CD14-positive monocyte (primary cell): Measurements from ENCODE around the gene MCF2L. TPM values are rescaled to one million over a fixed set of nuclear protein-coding genes. Genes with fewer than 3 reads are reported as not detected.

Source experiments
- DNase-seq, 3 donors: peaks; one replicate each; pipeline ENCODE4 v3.0.0-alpha.2; 2011 to 2022
- H2AFZ ChIP-seq: 2 replicates; pipeline ENCODE4 v1.6.0; 2012; ENCODE audit warnings: mild to moderate bottlenecking, low read depth, low read length, inconsistent platforms; ENCODE audit not compliant: insufficient read depth, poor library complexity, severe bottlenecking
- H3K27ac ChIP-seq, 2 donors: 1 replicate in 1 of 2; 2 replicates in 1 of 2; pipeline ENCODE4 v1.5.1; 2012 to 2013; ENCODE audit warnings: low read length in 2 of 2, control low read depth in 1 of 2, inconsistent platforms in 1 of 2, low read depth in 1 of 2, mild to moderate bottlenecking in 1 of 2
- H3K27me3 ChIP-seq, 2 donors: one replicate each; pipeline versions ENCODE4 v1.6.0 to v1.6.1; 2011 to 2013; ENCODE audit warnings: low read length in 2 of 2; ENCODE audit not compliant: control insufficient read depth in 2 of 2, insufficient read depth in 2 of 2
- H3K36me3 ChIP-seq, 2 donors: replicated peaks in 1 of 2; 1 replicate in 1 of 2; 2 replicates in 1 of 2; pipeline versions ENCODE4 v1.5.1 to v1.6.1; 2012 to 2013; ENCODE audit warnings: low read length in 2 of 2, control low read depth in 1 of 2, inconsistent platforms in 1 of 2, mild to moderate bottlenecking in 1 of 2; ENCODE audit not compliant: insufficient read depth in 2 of 2, control insufficient read depth in 1 of 2
- H3K4me1 ChIP-seq, 2 donors: 1 replicate in 1 of 2; 2 replicates in 1 of 2; pipeline versions ENCODE4 v1.5.1 to v1.6.1; 2012 to 2013; ENCODE audit warnings: low read length in 2 of 2, control low read depth in 1 of 2, inconsistent platforms in 1 of 2, mild to moderate bottlenecking in 1 of 2, moderate library complexity in 1 of 2; ENCODE audit not compliant: insufficient read depth in 2 of 2, control insufficient read depth in 1 of 2
- H3K4me2 ChIP-seq: replicated peaks from 2 replicates; pipeline ENCODE3; 2012; ENCODE audit warnings: low read length, moderate library complexity, mild to moderate bottlenecking; ENCODE audit not compliant: poor library complexity, severe bottlenecking; ENCODE audit errors: extremely low read depth
- H3K4me3 ChIP-seq, 3 experiments: fragments of 200-600 bp in 1 of 3; sonication (generic) in 1 of 3; replicated peaks in 1 of 3; 1 replicate in 2 of 3; 2 replicates in 1 of 3; pipeline ENCODE4 v1.5.1; 2011 to 2013; ENCODE audit warnings: low read length in 3 of 3, mild to moderate bottlenecking in 3 of 3, control low read depth in 2 of 3, low read depth in 2 of 3, inconsistent platforms in 1 of 3, moderate library complexity in 1 of 3
- H3K79me2 ChIP-seq: 2 replicates; pipeline ENCODE4 v1.6.0; 2012; ENCODE audit warnings: mild to moderate bottlenecking, control low read depth, inconsistent platforms, low read length, moderate library complexity; ENCODE audit not compliant: insufficient read depth
- H3K9ac ChIP-seq: 2 replicates; pipeline ENCODE4 v1.6.0; 2017; ENCODE audit warnings: low read length, mild to moderate bottlenecking; ENCODE audit not compliant: insufficient read depth, poor library complexity, severe bottlenecking
- H3K9me3 ChIP-seq, 2 donors: replicated peaks in 1 of 2; 1 replicate in 1 of 2; 2 replicates in 1 of 2; pipeline versions ENCODE4 v1.5.1 to v1.6.1; 2012 to 2013; ENCODE audit warnings: low read length in 2 of 2, control low read depth in 1 of 2; ENCODE audit not compliant: control insufficient read depth in 1 of 2, insufficient read depth in 1 of 2
- H4K20me1 ChIP-seq: 2 replicates; pipeline ENCODE4 v1.6.0; 2012; ENCODE audit warnings: mild to moderate bottlenecking, low read length, control low read depth, moderate library complexity; ENCODE audit not compliant: insufficient read depth
- H3K27ac Mint-ChIP-seq, 7 donors: one replicate each; pipeline ENCODE4 v1.8.0; 2020; ENCODE audit warnings: mild to moderate bottlenecking in 7 of 7, mixed read lengths in 7 of 7, moderate library complexity in 6 of 7, inconsistent platforms in 2 of 7
- H3K27me3 Mint-ChIP-seq, 3 donors: one replicate each; pipeline ENCODE4 v1.8.0; 2021 to 2022; ENCODE audit warnings: low read depth in 3 of 3, mild to moderate bottlenecking in 3 of 3, mixed read lengths in 3 of 3, moderate library complexity in 3 of 3, inconsistent platforms in 1 of 3
- H3K36me3 Mint-ChIP-seq, 2 donors: one replicate each; pipeline ENCODE4 v1.8.0; 2020; ENCODE audit warnings: mixed read lengths in 2 of 2, inconsistent platforms in 1 of 2, mild to moderate bottlenecking in 1 of 2
- H3K4me1 Mint-ChIP-seq: one replicate; pipeline ENCODE4 v1.8.0; 2020; ENCODE audit warnings: mild to moderate bottlenecking, mixed read lengths
- H3K4me3 Mint-ChIP-seq, 2 donors: one replicate each; pipeline ENCODE4 v1.8.0; 2020; ENCODE audit warnings: mild to moderate bottlenecking in 2 of 2, mixed read lengths in 2 of 2, moderate library complexity in 1 of 2
- H3K9me3 Mint-ChIP-seq, 7 donors: one replicate each; pipeline ENCODE4 v1.8.0; 2020 to 2022; ENCODE audit warnings: mixed read lengths in 7 of 7, mild to moderate bottlenecking in 6 of 7, moderate library complexity in 6 of 7, inconsistent platforms in 2 of 7
- CTCF ChIP-seq: fragments of 200-600 bp; IDR thresholded peaks from one replicate; pipeline ENCODE4 v1.8.0; 2022; ENCODE audit warnings: antibody characterized with exemption, mild to moderate bottlenecking
- WGBS: methylation state at CpG from one replicate; pipeline ENCODE4 v1.1.5; 2013; ENCODE audit warnings: missing lambda C conversion rate; ENCODE audit not compliant: insufficient coverage; 5-methylcytosine and 5-hydroxymethylcytosine counted together
- intact Hi-C, 2 donors: fragments of 100-400 bp; cut with micrococcal nuclease; formaldehyde crosslinking; loops; one replicate each; pipeline versions ENCODE4 v1.15.0 to v1.15.1; 2023
- polyA plus RNA-seq, 3 donors: library from polyadenylated mRNA; depleted of rRNA in 1 of 3; unstranded in 2 of 3; stranded (reverse) in 1 of 3; fragments of 300-500 nt in 2 of 3; fragments of >200 nt in 1 of 3; fragmentation: Illumina TruSeq in 2 of 3; gene quantifications; 1 replicate in 2 of 3; 2 replicates in 1 of 3; pipeline ENCODE4 v1.2.3, GENCODE V29; 2012 to 2021

MCF2L gene
- polyA plus RNA-seq, 3 donors = not detected

- Mint-ChIP-seq H3K9me3 (no peaks in the 10 kb centered on the region), H3K27me3 (peaks cover 4 to 12% (median 12%) of the 10 kb centered on the region in 3 donors), H3K27ac (no peak overlapping the region), H3K4me3 (no peak overlapping the region), H3K36me3 (no peaks in the 10 kb centered on the region), H3K4me1 (no peaks in the 10 kb centered on the region)
- Histone ChIP-seq H3K79me2 (no peaks in the 10 kb centered on the region), H3K27me3 (no peaks in the 10 kb centered on the region), H3K4me1 (no peaks in the 10 kb centered on the region), H3K36me3 (no peaks in the 10 kb centered on the region), H3K27ac (no peak overlapping the region), H3K4me3 (no peak overlapping the region), H3K9ac (no peak overlapping the region), H3K4me2 (no peak overlapping the region), H3K9me3 (no peaks in the 10 kb centered on the region), H4K20me1 (no peaks in the 10 kb centered on the region), H2AFZ (no peak overlapping the region)
- 90% methylated on average over 5 of the region's 15 CpGs for WGBS
- TF ChIP-seq CTCF = no peak
- intact Hi-C loops = no loop called here
- DNase-seq = no peak
These were observed 13.6 kb upstream of the MCF2L start for GRCh38 chr13:112955271-112955937.

GRCh38 chr13:112955956-112956355 lies 13.1 kb upstream of the MCF2L start:
- Histone ChIP-seq H3K79me2 (no peaks in the 10 kb centered on the region), H3K27me3 (no peaks in the 10 kb centered on the region), H3K9me3 (no peaks in the 10 kb centered on the region), H3K9ac (no peak overlapping the region), H3K27ac (no peak overlapping the region), H3K4me2 (no peak overlapping the region), H2AFZ (no peak overlapping the region), H3K4me3 (no peak overlapping the region), H3K36me3 (no peaks in the 10 kb centered on the region), H4K20me1 (no peaks in the 10 kb centered on the region), H3K4me1 (no peaks in the 10 kb centered on the region)
- H3K4me1 Mint-ChIP-seq = no peaks in the 10 kb centered on the region
- intact Hi-C loops = no loop called here
- DNase-seq = no peak
- 98% methylated on average over 9 of the region's 11 CpGs for WGBS
- H3K27me3 Mint-ChIP-seq = peaks cover 2 to 9% (median 8%) of the 10 kb centered on the region in 3 donors
- no peak overlapping the region for H3K27ac Mint-ChIP-seq
- H3K36me3 Mint-ChIP-seq = no peaks in the 10 kb centered on the region
- H3K4me3 Mint-ChIP-seq = no peak overlapping the region
- H3K9me3 Mint-ChIP-seq = no peaks in the 10 kb centered on the region
- TF ChIP-seq CTCF = no peak
